Thoracic aorta (tissue), 2 donors: Measurements from ENCODE around the gene ATP6V0D1. TPM values are rescaled to one million over a fixed set of nuclear protein-coding genes. Genes with fewer than 3 reads are reported as not detected.
"Not testable (repeated sequence)": the region's sequence is repeated elsewhere in the genome, so short reads cannot be mapped to it uniquely, and the experiment has no call there.

ENCODE experiments used
- ATAC-seq: fragments of 150-250 bp; one replicate; pipeline ENCODE4 v1.8.0; 2017; ENCODE audit warnings: low read depth; ENCODE audit not compliant: insufficient number of reproducible peaks, low FRiP score
- DNase-seq: peaks from one replicate; pipeline ENCODE4 v3.0.0-alpha.2; 2020; ENCODE audit warnings: low spot score
- H3K27ac ChIP-seq, 2 donors: fragments of 200-600 bp; sonication (generic); 1 replicate in 1 of 2; 2 replicates in 1 of 2; pipeline ENCODE4 v1.5.1; 2016; ENCODE audit warnings: mild to moderate bottlenecking in 2 of 2, moderate library complexity in 2 of 2
- H3K27me3 ChIP-seq: fragments of 200-600 bp; sonication (generic); replicated peaks from 2 replicates; pipeline ENCODE4 v1.6.0; 2016; ENCODE audit warnings: mild to moderate bottlenecking; ENCODE audit not compliant: insufficient read depth
- H3K36me3 ChIP-seq: fragments of 200-600 bp; sonication (generic); one replicate; pipeline ENCODE4 v1.5.1; 2016
- H3K4me1 ChIP-seq, 2 donors: fragments of 200-600 bp; sonication (generic); 1 replicate in 1 of 2; 2 replicates in 1 of 2; pipeline versions ENCODE4 v1.5.1 to v1.6.0; 2016; ENCODE audit warnings: low read depth in 2 of 2, mild to moderate bottlenecking in 1 of 2; ENCODE audit not compliant: control insufficient read depth in 1 of 2
- H3K4me3 ChIP-seq: fragments of 200-600 bp; sonication (generic); 2 replicates; pipeline ENCODE4 v1.5.1; 2016; ENCODE audit warnings: mild to moderate bottlenecking
- H3K9me3 ChIP-seq: fragments of 200-600 bp; sonication (generic); 2 replicates; pipeline ENCODE4 v1.5.1; 2016
- CTCF ChIP-seq: fragments of 200-600 bp; sonication (generic); IDR thresholded peaks from one replicate; pipeline ENCODE4 v1.5.1; 2019; ENCODE audit warnings: antibody characterized with exemption
- total RNA-seq, 2 donors: library from RNA; depleted of rRNA; stranded (reverse); fragments of >200 nt; gene quantifications; one replicate each; pipeline versions ENCODE4 v1.1.0 to v1.2.3, GENCODE V29; 2016

ATP6V0D1 gene
- total RNA-seq, 2 donors from 2014 or later, result 68.6 to 72.7 TPM

- no peak for TF ChIP-seq CTCF
- Histone ChIP-seq H3K27ac (no peak overlapping the region), H3K9me3 (no peaks in the 10 kb centered on the region), H3K27me3 (no peaks in the 10 kb centered on the region), H3K4me3 (no peak overlapping the region), H3K4me1 (no peaks in the 10 kb centered on the region), H3K36me3 (no peaks in the 10 kb centered on the region)
- no peak for DNase-seq
- no peak for ATAC-seq
These were observed 18.1 kb upstream of the ATP6V0D1 start for GRCh38 chr16:67499106-67499505.

- DNase-seq (no peak), ATAC-seq (no peak)
- Histone ChIP-seq H3K4me3 (no peak overlapping the region), H3K4me1 (peaks cover 6 to 8% of the 10 kb centered on the region in 2 donors), H3K9me3 (no peaks in the 10 kb centered on the region), H3K36me3 (no peaks in the 10 kb centered on the region), H3K27me3 (no peaks in the 10 kb centered on the region), H3K27ac (no peak overlapping the region)
- no peak for TF ChIP-seq CTCF
These were observed 9.6 kb upstream of the ATP6V0D1 start for GRCh38 chr16:67490335-67491096.

- H3K36me3 ChIP-seq, result no peaks in the 10 kb centered on the region
- no peak for TF ChIP-seq CTCF
- peak overlapping the region; percentile 9 to 49 for H3K27ac ChIP-seq
- no peaks in the 10 kb centered on the region for H3K9me3 ChIP-seq
- peaks cover 6 to 8% of the 10 kb centered on the region in 2 donors for H3K4me1 ChIP-seq
- no peak for DNase-seq
- no peak overlapping the region for H3K4me3 ChIP-seq
- H3K27me3 ChIP-seq, result no peaks in the 10 kb centered on the region
- ATAC-seq, result no peak
These were observed 8.6 kb upstream of the ATP6V0D1 start for GRCh38 chr16:67489401-67490083.

GRCh38 chr16:67487561-67487960, 6.6 kb upstream of the ATP6V0D1 start:
- H3K4me3 ChIP-seq, DNase-seq, H3K9me3 ChIP-seq, H3K27me3 ChIP-seq, H3K36me3 ChIP-seq, H3K27ac ChIP-seq, ATAC-seq: not testable (repeated sequence)
- peaks cover 6 to 12% of the 10 kb centered on the region in 2 donors for H3K4me1 ChIP-seq

GRCh38 chr16:67486805-67487204, 5.8 kb upstream of the ATP6V0D1 start:
- no peaks in the 10 kb centered on the region for H3K36me3 ChIP-seq
- H3K4me1 ChIP-seq, result peaks cover 10 to 19% of the 10 kb centered on the region in 2 donors
- no peak overlapping the region for H3K4me3 ChIP-seq
- TF ChIP-seq CTCF, result no peak
- no peaks in the 10 kb centered on the region for H3K9me3 ChIP-seq
- no peaks in the 10 kb centered on the region for H3K27me3 ChIP-seq
- no peak overlapping the region for H3K27ac ChIP-seq
- DNase-seq (no peak), ATAC-seq (no peak)
